ENCODE results near the gene CDK14. TPM values are rescaled to one million over a fixed set of nuclear protein-coding genes. Genes with fewer than 3 reads are reported as not detected.

CDK14 gene
- total and polyA plus RNA-seq, 2 of the 8 experiments (the other 6 are each of a cell fraction or from before 2014, with no cell fraction given) = 5.5 to 47.3 TPM

DNA sequence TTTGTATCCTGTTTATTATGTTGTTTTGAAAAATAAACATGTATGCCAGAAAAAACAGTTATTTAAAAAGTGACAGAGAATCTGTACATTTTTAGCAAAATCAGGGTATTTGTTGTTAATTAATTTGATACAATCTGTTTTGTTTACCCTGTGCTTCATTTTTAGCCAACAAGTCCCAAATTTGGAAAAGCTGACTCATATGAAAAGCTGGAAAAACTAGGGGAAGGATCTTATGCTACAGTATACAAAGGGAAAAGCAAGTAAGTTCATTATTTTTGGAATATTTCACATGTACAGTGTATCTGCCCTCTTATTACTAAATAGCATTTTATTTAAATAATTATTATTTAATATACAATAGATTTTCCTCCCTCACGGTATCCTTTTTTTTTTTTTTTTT, 151.4 kb downstream of the CDK14 start:
- Histone ChIP-seq H3K9me3 (ENCODE audit: insufficient read depth in 2 of 2, low read depth in 1 of 2, low read length in 1 of 2) (no peaks in the 10 kb centered on the region), H2BK5ac (ENCODE audit: low read depth, low read length) (no peak overlapping the region), H3K56ac (replicated peaks; ENCODE audit: insufficient read length, low read depth, low read length) (no peak overlapping the region), H3K79me2 (ENCODE audit: control insufficient read depth in 1 of 2, insufficient read depth in 2 of 2, low read length in 2 of 2) (no peaks in the 10 kb centered on the region), H2AK5ac (ENCODE audit: low read depth, low read length) (no peak overlapping the region), H3K36me3 (ENCODE audit: control insufficient read depth in 2 of 4, insufficient read depth in 4 of 4, low read length in 3 of 4) (no peaks in the 10 kb centered on the region), H4K91ac (replicated peaks; ENCODE audit: insufficient read length, low read length) (no peak overlapping the region), H3K27ac (ENCODE audit: low read depth, low read length) (no peak overlapping the region), H3K79me1 (ENCODE audit: low read depth, low read length) (no peaks in the 10 kb centered on the region), H2BK120ac (replicated peaks; ENCODE audit: low read depth, low read length) (no peak overlapping the region), H3K4me2 (ENCODE audit: insufficient read depth in 1 of 2, low read depth in 2 of 2, low read length in 2 of 2) (no peak overlapping the region), H2BK12ac (ENCODE audit: low read depth, low read length) (no peak overlapping the region), H4K20me1 (replicated peaks in 1 of 2; ENCODE audit: control insufficient read depth in 1 of 2, insufficient read depth in 2 of 2, low read length in 2 of 2) (no peaks in the 10 kb centered on the region), H3K23ac (ENCODE audit: insufficient read length) (no peak overlapping the region), H3K9ac (replicated peaks in 1 of 4; ENCODE audit: extremely low read depth in 1 of 4, low read depth in 3 of 4, low read length in 3 of 4) (no peak overlapping the region), H3K18ac (ENCODE audit: extremely low read depth, low read length) (no peak overlapping the region), H3K4me1 (replicated peaks in 1 of 4; ENCODE audit: control insufficient read depth in 3 of 4, insufficient read depth in 4 of 4, low read length in 3 of 4) (peaks cover 0 to 2% (median 0%) of the 10 kb centered on the region in 4 experiments; a peak in 2 of 7 replicates), H3K4ac (replicated peaks; ENCODE audit: insufficient read length, low read depth, low read length) (no peak overlapping the region), H4K5ac (ENCODE audit: insufficient read length, low read depth, low read length) (no peak overlapping the region), H3K4me3 (ENCODE audit: extremely low read depth in 1 of 4, insufficient read depth in 2 of 4, low read depth in 3 of 4, low read length in 4 of 4) (no peak overlapping the region), H2AFZ (ENCODE audit: low read length) (no peak overlapping the region), H4K8ac (ENCODE audit: extremely low read depth, insufficient read depth, low read length) (no peak overlapping the region), H3K27me3 (replicated peaks in 1 of 4; ENCODE audit: control insufficient read depth in 3 of 4, extremely low read depth in 1 of 4, insufficient read depth in 3 of 4, low read length in 3 of 4) (no peaks in the 10 kb centered on the region), H2BK15ac (ENCODE audit: low read length) (no peak overlapping the region), H2BK20ac (ENCODE audit: low read length) (no peak overlapping the region), H3K23me2 (ENCODE audit: low read depth, low read length) (no peaks in the 10 kb centered on the region), H3K14ac (ENCODE audit: insufficient read length) (no peak overlapping the region)
- no peak for DNase-seq (ENCODE audit: low read depth in 1 of 2, low spot score in 2 of 2)
- 82% methylated on average over 1 of the region's 1 CpG; no CpG with 5 or more reads in 1 of the 2 experiments for WGBS, 2 experiments (ENCODE audit: extremely low coverage in 1 of 2, insufficient coverage in 1 of 2, insufficient read length in 1 of 2, insufficient replicate concordance in 2 of 2, low coverage in 1 of 2, low lambda C conversion rate in 2 of 2, missing lambda C conversion rate in 1 of 2)
- no peak for FAIRE-seq
- ChIA-PET CTCF (ENCODE audit: partially characterized antibody) (interaction anchor here (0.6 to 1.4 kb wide), 4 partner anchors 9 to 365 kb away, joined by 3 to 4 read pairs (median 3); no protein-coding TSS in a partner anchor), POLR2A (ENCODE audit: partially characterized antibody) (no interaction called here)
- TF ChIP-seq BRCA1 (IDR thresholded peaks at IDR 0.05; ENCODE audit: low read depth, low read length) (no peak), HDAC2 (IDR thresholded peaks at IDR 0.05; ENCODE audit: borderline replicate concordance in 1 of 2, low read depth in 2 of 2, low read length in 2 of 2) (no peak), SIRT6 (IDR thresholded peaks at IDR 0.05; ENCODE audit: low read length) (no peak), RAD21 (IDR thresholded peaks at IDR 0.05 in 1 of 2, conservative IDR thresholded peaks at IDR 0.05 in 1 of 2; ENCODE audit: low read depth in 2 of 2, low read length in 2 of 2) (no peak), SP1 (IDR thresholded peaks at IDR 0.05; ENCODE audit: low read depth, low read length) (no peak), CBX8 (IDR thresholded peaks at IDR 0.05; ENCODE audit: borderline replicate concordance, low read depth, low read length) (no peak), JUN (IDR thresholded peaks at IDR 0.05; ENCODE audit: low read depth, low read length) (no peak)
